ENCODE results near the gene TGFB1. TPM values are rescaled to one million over a fixed set of nuclear protein-coding genes. Genes with fewer than 3 reads are reported as not detected.
"Not testable (repeated sequence)": the region's sequence is repeated elsewhere in the genome, so short reads cannot be mapped to it uniquely, and the experiment has no call there.

TGFB1 gene
- total RNA-seq, 1 donor from 2014 or later = 157 TPM

DNA sequence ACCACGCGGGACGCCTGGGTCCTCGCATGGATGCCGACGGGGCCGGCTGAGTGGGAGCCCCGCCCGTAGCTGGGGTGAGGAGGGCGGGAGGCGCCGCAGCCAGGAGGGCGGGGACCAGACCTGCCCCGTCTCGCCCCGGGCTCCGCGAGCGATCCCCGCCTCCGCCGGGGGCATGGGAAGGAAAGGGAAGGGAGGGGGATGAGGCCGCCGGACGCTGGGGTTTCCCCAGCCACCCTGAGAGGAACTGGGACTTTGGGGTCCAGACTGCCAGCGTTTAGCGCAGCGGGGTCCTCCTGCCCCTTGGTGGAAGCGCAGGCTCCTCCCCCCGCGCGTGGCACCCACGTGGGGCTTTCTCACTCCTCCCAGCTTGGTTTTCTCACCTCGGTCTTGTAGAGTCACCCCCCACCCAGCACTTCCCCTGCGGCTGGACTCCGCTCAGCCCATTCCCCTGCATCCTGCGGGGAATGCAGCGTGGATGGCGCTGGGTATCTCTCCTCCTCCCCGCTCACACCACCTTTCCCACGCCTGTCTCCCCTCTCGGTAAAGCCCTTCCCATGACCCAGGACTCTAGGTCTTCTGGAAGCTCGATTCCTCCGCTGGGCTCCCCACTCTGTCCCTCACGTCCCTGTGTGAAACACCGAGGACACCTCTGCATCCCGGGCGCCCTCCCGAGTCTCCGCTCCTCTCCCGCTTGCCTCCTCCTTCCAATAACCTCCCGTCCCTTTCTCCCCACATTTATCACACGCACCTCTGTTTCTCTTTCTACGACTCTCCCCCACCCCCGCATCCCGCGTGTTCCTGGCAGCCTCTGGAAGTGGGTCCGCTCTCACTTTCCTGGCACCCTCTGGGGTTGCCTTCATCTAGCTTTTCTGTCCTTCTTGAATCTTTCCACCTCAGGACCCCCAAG, 2.1 kb downstream of the TGFB1 start:
- intact Hi-C loops (cut with micrococcal nuclease) = loop anchor here (1.0 to 10.0 kb wide), 13 partner anchors 13 to 909 kb away; partner anchors contain the start of genes B9D2, BCKDHA, CCDC97 and CD79A

DNA sequence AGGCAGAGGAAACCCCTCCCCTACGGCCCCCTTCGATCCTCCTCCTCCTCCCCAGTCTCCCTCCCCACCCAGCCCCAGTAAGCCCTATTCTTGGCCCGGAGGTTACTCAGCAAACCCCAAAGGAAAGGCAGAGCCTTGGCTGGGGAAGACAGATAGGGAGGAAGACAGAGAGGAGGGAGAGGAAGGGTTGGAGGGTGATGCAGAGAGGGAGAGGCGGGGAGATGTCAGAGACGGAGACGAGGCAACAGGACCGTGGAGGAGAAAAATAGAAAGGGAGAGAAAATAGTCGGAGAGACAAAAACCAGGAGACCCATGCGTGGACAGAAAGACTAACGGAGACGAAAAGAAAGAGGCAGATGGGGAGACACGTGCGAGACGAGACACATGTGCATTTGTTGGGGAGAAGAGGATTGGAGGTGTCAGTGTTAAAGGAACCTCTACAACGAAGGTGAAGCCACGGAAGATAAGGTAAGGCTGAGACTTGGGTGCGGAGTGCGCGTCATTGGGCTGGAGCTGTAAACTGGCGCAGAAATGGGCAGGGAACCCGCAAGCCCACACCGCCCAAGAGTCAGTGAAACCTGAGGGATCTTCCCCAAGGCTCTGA, 2.9 kb downstream of the TGFB1 start:
- intact Hi-C loops (cut with micrococcal nuclease) = loop anchor here (1.0 to 10.0 kb wide), 13 partner anchors 14 to 909 kb away; partner anchors contain the start of genes B9D2, BCKDHA, CCDC97 and CD79A

DNA sequence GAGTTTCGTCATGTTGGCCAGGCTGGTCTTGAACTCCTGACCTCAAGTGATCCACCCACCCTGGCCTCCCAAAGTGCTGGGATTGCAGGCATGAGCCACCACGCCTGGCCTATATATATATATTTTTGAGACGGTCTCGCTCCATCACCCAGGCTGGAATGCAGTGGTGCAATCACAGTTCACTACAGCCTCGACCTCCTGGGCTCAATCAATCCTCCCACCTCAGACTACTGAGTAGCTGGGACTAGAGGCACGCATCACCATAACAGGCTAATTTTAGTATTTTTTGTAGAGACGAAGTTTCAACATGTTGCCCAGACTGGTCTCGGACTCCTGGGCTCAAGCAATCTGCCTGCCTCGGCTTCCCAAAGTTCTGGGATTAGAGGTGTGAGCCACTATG, 6.8 kb downstream of the TGFB1 start:
- intact Hi-C loops (cut with micrococcal nuclease) = not testable (repeated sequence)

DNA sequence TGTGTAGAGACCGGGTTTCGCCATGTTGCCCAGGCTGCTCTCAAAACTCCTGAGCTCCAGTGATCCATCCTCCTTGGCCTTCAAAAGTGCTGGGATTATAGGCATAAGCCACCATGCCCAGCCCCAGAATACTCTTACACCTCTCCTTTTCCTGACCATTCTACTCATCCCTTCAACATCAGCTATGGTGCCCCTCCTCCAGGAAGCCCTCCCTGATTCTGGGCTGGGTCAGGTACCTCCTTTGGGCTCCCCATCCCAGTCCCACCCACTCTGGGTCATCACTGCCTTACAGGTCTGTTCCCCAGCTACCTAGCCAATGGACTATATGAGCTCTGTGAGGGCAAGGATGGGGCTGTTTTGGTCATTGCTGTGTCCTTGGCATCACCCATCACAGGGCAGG, 9.6 kb downstream of the TGFB1 start:
- intact Hi-C loops (cut with micrococcal nuclease) = no loop called here

DNA sequence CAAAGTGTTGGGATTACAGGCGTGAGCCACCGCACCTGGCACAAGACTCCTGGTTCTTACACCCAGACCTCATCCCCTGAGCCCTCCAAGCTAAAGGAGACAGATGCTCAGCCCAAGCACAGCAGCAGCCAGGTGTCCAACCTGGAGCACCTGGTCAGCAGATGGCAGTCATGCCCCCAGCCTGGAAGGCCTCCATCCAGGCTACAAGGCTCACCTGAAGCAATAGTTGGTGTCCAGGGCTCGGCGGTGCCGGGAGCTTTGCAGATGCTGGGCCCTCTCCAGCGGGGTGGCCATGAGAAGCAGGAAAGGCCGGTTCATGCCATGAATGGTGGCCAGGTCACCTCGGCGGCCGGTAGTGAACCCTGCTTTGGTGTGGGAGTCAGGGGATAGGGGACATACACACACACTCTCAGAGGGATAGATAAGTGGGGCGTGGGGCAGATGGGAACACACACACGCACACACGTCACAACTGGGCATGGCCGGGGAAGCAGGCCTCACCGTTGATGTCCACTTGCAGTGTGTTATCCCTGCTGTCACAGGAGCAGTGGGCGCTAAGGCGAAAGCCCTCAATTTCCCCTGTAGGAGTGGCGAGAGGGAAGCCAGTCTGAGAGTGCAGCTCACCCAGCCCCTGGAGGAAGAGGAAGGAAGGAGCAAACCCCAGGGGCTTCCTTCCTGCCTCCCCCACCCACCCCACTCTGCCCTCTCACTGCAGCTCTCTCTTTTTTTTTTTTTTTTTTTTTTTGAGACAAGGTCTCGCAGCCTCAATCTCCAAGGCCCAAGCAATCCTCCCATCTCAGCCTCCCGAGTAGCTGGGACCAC, 11.8 kb downstream of the TGFB1 start:
- intact Hi-C loops (cut with micrococcal nuclease) = no loop called here

DNA sequence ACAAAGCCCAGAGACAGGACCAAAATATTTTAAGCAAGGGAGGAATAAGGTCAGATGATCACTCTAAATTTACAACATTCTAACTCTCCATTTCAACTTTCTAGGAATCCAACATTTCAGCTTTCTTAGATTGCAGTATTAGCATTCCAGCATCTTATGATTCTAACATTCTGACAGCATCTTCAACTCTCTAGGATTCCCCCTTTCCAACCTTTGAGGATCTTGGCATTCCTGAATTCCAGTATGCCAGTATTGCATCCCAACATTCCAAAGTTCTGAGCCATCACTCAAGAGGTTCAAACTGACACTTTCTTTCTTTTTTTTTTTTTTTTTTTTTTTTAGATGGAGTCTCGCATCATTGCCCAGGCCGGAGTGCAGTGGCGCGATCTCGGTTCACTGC, 13.8 kb downstream of the TGFB1 start:
- intact Hi-C loops (cut with micrococcal nuclease) = no loop called here

DNA sequence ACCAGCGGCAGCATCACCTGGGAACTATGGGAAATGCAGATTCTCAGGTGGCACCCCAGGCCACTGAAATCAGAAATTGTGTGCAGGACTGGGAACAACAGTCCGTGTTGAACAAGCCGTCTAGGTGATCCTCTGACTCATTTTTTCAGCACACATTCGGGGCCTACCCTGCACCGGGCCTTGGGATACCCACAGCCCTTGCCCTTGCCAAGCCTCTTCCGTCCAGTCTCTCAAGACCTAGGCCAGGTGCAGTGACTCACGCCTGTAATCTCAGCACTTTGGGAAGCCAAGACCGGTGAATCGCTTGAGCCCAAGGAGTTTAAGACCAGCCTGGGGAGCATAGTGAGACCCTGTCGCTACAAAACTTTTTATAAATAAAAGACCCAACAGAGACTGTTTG, 18.3 kb downstream of the TGFB1 start:
- intact Hi-C loops (cut with micrococcal nuclease) = no loop called here

DNA sequence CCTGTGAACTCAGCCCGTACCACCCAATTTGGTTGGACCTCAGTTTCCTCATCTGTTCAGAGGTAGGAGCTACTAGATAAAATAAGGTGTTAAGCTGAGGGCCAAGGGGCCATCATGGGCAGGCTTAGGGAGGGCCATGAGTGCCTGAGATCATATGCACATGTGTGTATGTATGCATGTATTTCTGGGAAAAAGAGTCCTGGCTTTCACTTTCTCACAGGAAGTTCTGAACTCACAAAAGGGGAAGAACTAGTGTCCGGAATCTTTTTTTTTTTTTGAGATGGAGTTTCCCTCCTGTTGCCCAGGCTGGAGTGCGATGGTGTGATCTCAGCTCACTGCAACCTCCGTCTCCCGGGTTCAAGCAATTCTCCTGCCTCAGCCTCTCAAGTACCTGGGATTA, 18.9 kb downstream of the TGFB1 start:
- intact Hi-C loops (cut with micrococcal nuclease) = no loop called here

DNA sequence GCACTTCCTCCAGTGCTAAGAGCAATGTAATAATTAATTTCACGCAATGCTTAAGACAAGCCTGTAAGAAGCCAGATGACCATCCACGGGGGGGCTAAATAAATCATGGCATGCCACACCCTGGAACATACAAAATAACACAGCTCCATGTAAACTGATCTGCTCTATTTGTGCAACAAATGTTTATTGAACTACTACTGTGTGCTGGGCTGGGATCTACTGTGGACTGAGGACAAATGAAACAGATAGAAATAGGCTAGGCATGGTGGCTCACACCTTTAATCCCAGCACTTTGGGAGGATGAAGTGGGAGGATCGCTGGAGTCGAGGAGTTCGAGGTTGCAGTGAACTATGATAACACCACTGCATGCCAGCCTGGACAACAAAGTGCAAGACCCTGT, 21.3 kb downstream of the TGFB1 start:
- intact Hi-C loops (cut with micrococcal nuclease) = no loop called here

DNA sequence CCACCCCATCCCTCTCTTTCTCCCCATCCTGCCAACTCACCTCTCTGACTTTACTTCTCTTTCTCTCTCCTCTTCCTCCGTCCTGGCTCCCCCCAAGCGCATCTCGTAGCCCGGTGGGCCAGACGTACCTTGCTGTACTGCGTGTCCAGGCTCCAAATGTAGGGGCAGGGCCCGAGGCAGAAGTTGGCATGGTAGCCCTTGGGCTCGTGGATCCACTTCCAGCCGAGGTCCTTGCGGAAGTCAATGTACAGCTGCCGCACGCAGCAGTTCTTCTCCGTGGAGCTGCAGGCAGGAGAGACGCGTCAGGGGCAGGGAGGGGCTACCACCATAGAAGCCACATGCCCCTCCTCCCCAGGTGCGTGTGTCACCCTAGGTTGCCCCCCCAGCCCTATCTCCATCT, 21.7 kb downstream of the TGFB1 start:
- intact Hi-C loops (cut with micrococcal nuclease) = no loop called here

DNA sequence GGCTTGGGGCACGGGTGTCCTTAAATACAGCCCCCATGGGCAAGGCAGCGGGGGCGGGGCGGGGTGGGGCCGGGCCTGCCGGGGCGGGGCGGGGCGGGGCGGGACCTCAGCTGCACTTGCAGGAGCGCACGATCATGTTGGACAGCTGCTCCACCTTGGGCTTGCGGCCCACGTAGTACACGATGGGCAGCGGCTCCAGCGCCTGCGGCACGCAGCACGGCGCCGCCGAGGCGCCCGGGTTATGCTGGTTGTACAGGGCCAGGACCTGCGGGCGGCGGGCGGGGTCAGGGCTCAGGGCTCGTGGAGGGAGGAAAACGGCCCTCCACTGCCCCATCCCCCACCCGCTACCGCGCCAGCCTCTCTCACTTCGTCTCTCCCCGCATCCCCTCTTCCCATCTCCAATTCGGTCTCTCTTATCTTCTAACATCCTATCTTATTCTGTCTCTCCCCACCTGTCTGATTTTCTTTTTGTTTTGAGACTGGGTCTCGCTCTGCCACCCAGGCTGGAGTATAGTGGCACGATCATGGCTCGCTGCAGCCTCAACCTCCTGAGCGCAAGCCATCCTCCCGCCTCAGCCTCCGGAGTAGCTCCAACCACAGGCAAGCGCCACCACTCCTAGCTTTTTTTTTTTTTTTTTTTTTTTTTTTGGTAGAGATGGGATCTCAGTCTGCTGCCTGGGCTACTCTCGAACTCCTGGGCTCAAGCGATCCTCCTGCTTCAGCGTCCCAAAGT, 22.6 kb downstream of the TGFB1 start:
- intact Hi-C loops (cut with micrococcal nuclease) = no loop called here

DNA sequence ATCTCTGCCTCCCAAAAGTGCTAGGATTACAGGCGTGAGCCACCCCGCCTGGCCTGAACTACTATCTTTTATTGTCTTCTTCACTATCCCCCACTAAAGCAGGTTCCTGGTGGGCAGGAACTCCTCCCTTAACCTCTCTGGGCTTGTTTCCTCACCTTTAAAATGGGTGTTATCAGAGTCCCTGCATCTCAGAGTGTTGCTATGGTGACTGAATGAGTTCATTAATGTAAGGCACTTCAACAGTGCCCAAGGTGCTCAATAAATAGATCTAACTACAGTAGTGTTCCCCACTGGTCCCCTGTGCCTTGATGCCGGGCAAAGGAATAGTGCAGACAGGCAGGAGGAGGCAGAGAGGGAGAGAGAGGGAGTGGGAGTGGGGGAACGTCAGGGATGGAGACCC, 23.2 kb downstream of the TGFB1 start:
- intact Hi-C loops (cut with micrococcal nuclease) = no loop called here

DNA sequence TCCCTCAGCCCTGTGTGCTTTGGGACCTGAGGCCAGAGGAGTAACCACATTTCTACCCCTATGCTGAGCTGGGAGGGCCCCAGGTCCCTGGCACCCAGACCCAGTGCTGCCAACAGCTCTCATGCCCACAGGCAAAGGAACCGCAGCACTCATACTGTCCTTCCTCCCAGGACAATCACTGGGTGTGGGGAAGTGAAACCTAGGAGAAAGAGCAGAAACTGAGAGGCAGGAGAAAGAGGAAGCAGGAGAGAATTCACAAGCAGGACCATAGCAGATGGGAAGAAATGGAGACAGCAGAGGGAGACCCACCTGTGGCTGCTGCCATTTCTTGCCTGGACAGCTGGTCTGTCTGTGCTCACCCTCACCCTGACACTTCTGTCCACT, 24.9 kb downstream of the TGFB1 start:
- intact Hi-C loops (cut with micrococcal nuclease) = loop anchor here (1.0 kb wide), 2 partner anchors 21 to 22 kb away; no protein-coding TSS in a partner anchor

DNA sequence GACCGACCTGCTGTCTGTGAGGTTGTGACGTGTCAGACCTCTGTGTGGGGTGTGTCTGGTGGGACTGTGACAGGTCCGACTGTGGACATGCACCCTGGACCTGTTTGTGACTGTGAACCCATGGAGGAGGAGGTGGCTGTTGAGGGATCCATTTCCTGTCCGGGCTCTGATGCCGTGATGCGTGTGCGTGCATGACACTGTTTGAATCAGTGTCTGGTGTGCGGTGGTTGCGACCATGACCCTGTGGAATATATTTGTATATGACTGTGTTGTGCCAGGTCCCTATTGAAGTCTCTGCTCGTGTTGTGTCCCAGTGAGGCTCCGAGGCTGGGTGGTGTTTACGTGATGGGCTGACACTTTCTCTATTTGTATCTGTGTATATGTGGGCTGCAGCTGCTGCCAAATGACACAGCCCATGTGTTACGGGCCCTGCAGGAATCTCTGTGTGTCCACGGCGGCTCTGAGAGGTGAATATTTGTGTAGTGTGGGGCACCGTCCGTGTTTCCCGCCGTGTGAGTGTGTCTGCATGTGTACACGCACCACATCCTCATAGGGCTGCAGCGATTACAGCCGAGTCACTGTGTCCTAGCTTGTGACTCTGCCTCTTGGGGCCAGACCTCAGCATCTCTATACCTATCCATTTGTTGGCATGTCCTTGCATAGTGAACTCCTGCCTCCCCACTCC, 25.4 kb downstream of the TGFB1 start:
- intact Hi-C loops (cut with micrococcal nuclease) = loop anchor here (1.0 kb wide), 2 partner anchors 20 to 23 kb away; no protein-coding TSS in a partner anchor

DNA sequence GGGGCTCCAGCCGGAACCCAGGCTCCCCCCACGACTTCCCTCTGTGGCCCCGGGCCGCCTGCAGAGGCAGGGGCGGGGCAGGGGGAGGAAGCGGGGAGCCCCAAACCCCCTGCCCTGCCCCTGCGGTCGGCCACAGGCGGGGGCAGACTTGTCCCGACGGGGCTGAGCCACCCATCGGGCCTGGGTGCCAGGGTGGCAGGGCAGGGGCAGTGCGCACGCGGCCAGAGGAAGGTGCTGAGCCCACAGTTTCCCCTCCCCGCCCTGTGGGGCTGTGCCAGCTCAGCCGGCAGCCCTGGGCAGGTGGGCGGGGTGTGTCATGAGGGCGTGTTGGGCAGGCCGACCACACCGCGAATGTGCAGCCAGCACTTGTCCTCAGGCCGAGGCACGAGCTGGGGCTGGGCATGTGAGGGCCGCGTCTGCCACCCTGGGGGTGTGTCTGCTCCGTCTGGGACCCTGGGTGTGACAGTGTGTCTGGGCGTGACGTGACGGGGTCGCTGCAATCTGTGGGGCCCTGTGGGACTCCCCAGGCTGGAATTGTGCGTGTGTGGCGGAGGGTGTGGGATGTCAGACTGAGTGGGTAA, 26.1 kb downstream of the TGFB1 start:
- intact Hi-C loops (cut with micrococcal nuclease) = loop anchor here (1.0 kb wide), 2 partner anchors 19 to 24 kb away; no protein-coding TSS in a partner anchor

DNA sequence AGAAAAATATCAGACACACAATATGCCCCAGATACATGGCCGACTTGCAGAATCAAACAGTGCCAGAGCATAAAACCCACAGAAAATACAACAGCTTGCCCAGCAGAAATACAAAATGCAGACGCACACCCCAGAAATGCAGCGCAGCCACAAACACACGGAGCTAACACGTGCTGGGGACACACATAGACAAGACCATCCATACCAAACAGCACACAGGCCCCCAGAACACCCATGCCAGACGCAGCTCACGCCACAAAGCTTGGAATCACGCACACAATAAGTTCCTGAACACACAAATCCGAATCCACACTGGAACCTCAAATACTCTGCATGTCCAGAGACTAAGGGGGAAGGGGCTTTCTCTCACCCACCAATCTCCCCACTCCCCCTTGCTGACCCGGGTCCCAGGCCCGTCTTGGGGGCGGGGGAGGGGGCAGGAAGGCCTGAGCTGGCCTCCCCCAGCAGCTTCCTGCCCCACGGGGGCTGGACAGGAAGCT, 26.6 kb downstream of the TGFB1 start:
- intact Hi-C loops (cut with micrococcal nuclease) = no loop called here

DNA sequence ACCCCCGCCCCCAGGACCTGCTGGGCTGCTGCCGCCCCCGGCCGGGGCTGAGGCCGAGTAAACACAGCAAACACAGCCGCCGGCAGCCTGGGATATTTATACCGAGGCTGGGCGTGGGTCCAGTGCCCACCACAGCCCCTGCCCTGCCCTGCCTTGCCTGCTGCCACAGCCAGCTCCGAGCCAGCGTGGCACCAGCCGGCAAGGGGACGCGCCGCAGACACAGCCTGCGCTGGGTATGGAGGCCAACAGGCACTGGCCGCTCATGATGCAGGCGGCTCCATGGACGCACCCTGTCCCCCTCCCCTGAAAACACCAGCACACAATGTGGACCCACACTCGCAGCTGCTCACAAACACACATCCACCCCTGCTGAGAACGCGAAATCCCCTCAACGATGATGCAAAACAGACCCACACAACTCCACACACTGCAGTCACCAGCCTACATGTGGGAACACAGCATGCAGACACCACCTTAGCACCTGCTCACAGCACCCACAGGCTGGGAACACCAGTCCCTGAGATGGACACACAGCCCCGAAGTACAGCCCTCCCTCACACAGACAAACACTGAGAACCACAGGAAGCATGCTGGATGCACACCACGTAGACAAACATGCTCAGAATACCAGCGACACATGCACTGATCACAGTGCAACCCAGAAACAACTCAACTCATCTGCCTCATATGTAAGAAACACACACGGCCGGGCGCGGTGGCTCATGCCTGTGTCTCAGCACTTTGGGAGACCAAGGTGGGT, 27.6 kb downstream of the TGFB1 start:
- intact Hi-C loops (cut with micrococcal nuclease) = no loop called here

DNA sequence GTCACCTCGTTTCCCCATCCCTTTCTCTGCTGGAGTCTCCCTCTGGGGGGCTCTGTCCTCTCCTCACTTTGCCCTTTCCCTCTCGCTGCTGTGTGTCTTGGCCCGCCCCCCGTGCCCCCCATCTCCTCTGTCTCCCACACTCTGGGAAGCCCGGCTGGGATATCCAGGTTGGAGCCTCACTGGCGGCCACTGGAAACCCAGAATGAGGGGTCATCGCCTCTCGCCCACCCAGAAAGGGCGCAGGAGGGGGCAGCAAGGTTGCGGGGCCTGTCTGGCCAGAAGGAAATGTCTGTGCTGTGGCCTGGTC, 28.1 kb downstream of the TGFB1 start:
- intact Hi-C loops (cut with micrococcal nuclease) = no loop called here

DNA sequence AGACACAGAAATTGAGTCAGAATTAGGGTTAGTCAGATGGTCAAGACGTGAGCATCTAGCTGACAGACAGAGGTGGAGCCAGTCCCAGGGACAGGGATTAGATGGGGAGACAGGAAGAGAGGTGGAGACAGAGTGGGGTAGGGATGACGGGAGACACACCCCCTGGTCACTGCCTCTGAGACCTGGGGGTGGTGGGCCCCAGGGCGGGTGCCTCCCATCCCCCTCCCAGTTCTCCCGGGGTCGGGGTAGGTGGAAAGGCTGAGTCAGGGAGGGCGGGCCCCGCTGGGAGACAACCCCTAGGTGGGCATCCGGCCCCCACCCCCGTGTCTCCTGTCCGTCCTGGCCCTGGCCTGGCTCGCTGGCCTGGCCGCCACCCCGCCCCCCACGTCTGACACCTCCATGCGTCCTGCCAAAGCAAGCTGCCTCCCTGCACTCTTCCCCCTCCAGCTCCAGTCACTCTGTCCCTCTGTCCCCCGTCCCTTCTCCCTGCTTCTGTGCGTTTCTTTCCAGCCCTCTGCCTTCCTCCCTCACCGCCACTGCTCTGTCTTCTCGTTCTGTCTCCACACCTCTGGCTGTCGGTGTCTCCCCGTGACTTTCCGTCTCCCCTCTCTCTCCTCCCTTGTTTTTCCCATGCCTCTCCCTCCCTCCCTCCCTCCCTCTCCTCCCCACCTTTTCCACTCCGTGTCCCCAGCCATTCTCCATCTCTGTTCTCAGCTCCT, 28.6 kb downstream of the TGFB1 start:
- intact Hi-C loops (cut with micrococcal nuclease) = no loop called here
